Heart left ventricle (tissue), 13 donors: ENCODE results near the gene KNDC1.

ENCODE experiments used
- POLR2A ChIP-seq, 2 donors: fragments of 450-650 bp; IDR thresholded peaks; one replicate each; pipeline ENCODE4 v1.6.1; 2017; ENCODE audit warnings: antibody characterized with exemption in 2 of 2, mild to moderate bottlenecking in 2 of 2, moderate library complexity in 2 of 2
- TF ChIP-seq, protein P1 (sequence below), 12 donors: fragments of 200-600 bp; sonication (generic) in 4 of 12; IDR thresholded peaks; one replicate each; pipeline versions ENCODE4 v1.5.0 to v1.8.0; 2018 to 2022; ENCODE audit warnings: antibody characterized with exemption in 12 of 12, mild to moderate bottlenecking in 5 of 12
- donor health status: ischemic (EF 13 %, LVEDD 7.1; RV severe dilation, severe dysfunction).
- donor health status: DM: no; HTN: yes; CAD: no.
- donor health status: DM: no; HTN: no; CAD: no.
- donor health status: ischemic (EF 25% LVEDD 6.9; RV normal size, moderate dysfunction).
- donor health status: ischemic (EF 25% LVEDD 5.7; RV mildly dilated, moderate dysfunction).
- donor health status: ischemic (EF 35%, LVEDD 5.7; RV mildly dilated, moderate dysfunction).
- donor health status: nonischemic (EF 11% LVEDD 7.7; RV severe dilation, severe dysfunction).
- donor health status: DM: yes; HTN: yes; CAD: no.
- donor health status: PGD.
- donor health status: ischemic (EF 29% LVEDD 5.4; RV normal size, mild dysfunction).
- donor health status: nonischemic (EF 23%, LVEDD 6.1; RV moderate dilation, normal function).

DNA sequence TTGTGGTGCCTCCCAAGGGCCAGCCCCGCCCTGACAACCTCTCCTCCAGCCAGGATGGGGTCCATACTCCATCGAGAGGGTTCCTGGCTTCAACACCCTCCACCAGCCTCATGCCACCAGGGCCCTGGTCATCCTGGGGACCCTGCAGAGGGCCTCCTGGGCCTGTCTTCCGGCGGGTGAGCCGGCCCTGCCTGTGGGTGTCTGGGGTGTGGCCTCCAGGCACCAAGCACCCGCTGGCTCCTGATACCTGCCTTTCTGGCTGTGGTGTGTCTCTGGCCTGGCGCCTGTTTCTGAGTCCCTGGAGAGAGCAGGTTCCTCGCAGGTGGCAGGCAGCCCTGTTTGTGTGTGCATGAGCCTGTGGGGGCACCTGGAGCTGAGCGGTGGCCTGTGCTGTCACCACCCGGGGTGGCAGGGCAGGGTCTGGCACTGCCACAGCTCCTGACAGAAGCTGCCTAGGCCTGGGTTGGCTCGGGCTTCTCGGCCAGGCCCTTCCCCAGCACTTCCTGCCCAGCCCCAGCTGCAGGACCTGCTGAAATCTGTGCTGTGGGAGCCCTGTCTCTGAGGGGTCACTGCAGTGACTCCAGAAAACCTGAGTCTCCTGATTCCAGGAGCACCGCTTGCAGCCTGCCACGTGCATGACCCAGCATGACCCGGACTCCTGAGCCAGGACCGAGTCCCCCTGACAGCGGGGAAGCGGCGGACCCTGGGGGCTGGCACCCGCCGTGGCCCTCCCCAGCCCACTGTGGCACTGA is 98.2 kb downstream of the KNDC1 start:
- TF ChIP-seq, protein P1, sequence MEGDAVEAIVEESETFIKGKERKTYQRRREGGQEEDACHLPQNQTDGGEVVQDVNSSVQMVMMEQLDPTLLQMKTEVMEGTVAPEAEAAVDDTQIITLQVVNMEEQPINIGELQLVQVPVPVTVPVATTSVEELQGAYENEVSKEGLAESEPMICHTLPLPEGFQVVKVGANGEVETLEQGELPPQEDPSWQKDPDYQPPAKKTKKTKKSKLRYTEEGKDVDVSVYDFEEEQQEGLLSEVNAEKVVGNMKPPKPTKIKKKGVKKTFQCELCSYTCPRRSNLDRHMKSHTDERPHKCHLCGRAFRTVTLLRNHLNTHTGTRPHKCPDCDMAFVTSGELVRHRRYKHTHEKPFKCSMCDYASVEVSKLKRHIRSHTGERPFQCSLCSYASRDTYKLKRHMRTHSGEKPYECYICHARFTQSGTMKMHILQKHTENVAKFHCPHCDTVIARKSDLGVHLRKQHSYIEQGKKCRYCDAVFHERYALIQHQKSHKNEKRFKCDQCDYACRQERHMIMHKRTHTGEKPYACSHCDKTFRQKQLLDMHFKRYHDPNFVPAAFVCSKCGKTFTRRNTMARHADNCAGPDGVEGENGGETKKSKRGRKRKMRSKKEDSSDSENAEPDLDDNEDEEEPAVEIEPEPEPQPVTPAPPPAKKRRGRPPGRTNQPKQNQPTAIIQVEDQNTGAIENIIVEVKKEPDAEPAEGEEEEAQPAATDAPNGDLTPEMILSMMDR (IDR thresholded peaks at IDR 0.05) = no peak
- TF ChIP-seq POLR2A (IDR thresholded peaks at IDR 0.05) = no peak
